Epithelial cell of esophagus (primary cell): ENCODE measurements around the gene PASK.

Experiments
- DNase-seq: peaks from one replicate; pipeline ENCODE4 v3.0.0; 2010; ENCODE audit warnings: low read depth
- H3K4me3 ChIP-seq: 2 replicates; pipeline ENCODE4 v1.5.1; 2011; ENCODE audit warnings: mild to moderate bottlenecking, low read length, control low read depth
- TF ChIP-seq, protein P1 (sequence below): IDR thresholded peaks from 2 replicates; pipeline ENCODE4 v1.5.1; 2011; ENCODE audit warnings: low read depth, mild to moderate bottlenecking, low read length, control low read depth, inconsistent platforms; ENCODE audit not compliant: insufficient read depth; ENCODE audit errors: missing control alignments

PASK gene

DNA sequence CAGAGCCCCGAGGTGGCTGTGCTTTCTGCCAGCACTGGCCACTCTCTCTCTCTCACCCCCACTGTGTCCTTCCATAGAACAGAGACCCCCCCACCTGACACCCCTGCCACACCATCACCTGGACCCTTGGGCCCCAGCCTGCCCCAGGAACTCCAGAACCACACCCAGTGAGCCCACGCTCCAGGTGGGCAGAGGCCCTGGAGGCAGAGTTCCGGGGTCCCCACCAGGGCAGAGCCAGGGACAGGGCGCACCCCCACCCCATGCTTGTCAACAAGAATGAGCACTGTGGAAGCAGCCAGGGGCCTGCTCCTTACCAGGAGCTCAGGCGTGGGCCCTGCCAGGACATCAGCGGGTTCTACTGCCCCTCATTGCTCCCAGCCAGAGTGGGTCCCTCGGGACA is 14.6 kb downstream of the PASK start:
- TF ChIP-seq, protein P1, sequence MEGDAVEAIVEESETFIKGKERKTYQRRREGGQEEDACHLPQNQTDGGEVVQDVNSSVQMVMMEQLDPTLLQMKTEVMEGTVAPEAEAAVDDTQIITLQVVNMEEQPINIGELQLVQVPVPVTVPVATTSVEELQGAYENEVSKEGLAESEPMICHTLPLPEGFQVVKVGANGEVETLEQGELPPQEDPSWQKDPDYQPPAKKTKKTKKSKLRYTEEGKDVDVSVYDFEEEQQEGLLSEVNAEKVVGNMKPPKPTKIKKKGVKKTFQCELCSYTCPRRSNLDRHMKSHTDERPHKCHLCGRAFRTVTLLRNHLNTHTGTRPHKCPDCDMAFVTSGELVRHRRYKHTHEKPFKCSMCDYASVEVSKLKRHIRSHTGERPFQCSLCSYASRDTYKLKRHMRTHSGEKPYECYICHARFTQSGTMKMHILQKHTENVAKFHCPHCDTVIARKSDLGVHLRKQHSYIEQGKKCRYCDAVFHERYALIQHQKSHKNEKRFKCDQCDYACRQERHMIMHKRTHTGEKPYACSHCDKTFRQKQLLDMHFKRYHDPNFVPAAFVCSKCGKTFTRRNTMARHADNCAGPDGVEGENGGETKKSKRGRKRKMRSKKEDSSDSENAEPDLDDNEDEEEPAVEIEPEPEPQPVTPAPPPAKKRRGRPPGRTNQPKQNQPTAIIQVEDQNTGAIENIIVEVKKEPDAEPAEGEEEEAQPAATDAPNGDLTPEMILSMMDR: no peak
- H3K4me3 ChIP-seq: no peak overlapping the region
- no peak for DNase-seq

DNA sequence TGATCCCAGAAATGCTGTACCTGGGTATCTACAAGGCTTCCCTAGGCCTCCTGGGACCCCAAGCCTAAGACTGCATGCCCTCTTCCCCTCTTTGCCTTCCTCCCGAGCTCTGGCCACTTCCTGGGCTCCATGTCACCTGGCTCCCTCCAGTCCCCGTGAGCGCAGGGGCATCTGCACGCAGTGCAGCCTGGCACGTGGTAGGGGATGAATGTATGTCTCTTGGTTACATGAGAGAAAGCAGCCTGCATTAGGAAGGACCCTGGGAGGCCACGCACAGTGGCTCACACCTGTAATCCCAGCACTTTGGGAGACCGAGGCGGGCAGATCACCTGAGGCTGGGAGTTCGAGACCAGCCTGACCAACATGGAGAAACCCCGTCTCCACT is 15.8 kb downstream of the PASK start:
- H3K4me3 ChIP-seq: no peak overlapping the region
- TF ChIP-seq, protein P1: no peak
- no peak for DNase-seq

DNA sequence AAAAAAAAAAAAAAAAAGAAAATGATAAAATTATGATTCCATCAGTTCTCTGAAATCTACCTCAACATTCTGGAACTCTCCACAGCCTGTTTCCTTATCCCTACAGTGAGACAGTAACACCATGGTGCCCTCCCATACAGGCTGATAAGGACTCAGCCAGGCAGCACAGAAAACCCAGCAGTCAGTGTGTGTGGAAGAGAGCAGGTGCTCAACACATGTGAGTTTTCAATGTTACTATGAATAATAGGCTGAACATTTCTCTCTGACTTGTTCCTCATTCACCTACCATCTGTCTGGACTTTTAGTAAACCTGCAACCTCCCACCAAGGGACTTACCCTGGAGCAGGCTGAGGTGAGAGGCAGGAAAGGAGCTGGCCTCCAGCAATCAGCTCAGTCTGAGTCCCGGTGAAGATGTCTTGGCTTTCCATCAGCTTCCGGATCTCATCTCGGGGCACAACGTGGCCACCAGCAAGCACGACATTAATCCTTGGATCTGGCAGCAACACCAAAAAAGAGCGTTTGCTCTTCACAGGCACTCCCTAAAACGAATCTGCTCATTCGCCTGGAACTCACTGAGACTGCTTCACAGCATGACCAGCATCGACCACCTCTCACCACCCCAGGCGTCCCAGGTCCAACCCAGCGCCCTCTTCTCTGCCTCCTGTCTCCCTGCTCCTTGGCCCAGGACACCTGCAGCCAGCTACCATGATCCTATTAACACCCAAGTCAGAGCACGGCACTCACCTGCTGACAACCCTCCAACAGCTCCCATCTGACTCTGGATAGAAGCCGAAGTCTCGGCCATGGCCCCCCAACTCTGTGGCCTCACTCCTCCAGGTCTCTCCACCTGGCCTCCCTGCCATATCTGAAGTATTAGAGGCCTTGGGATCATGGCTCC is 16.5 kb downstream of the PASK start:
- TF ChIP-seq, protein P1: no peak
- DNase-seq: no peak
- no peak overlapping the region for H3K4me3 ChIP-seq

DNA sequence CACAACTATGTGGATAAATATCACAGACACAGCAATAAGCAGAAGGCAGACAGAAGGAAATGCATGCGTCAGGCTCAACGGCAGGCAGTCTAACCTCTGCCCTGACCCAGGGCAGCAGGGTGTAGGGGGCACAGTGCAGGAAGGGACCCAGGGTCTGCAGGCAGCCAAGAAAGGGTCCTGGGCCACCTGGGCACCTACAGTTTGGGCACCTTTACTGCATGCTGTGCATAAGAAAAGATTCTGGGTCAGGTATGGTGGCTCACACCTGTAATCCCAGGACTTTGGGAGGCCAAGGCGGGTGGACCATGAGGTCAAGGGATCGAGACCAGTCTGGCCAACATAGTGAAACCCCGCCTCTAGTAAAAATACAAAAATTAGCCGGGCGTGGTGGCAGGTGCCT is 17.7 kb downstream of the PASK start:
- H3K4me3 ChIP-seq: no peak overlapping the region
- DNase-seq: no peak

DNA sequence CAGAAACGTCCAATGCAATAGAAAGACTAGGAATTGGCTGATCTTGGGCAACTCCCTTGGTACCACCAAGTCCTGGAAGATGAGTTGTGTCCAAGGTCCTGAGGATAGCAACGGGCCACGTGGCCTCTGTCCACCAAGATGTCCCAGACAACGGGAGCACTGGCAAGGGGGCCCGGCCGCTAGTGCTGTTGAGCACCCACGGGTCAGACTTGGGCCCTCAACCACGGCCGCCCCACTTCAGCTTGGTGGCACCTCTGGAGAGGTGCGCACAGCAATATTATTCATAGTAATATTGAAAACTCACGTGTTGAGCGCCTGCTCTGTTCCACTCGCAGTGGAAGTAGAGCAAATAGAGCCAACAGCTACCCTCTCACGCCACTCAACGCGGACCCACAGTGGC is 19.0 kb downstream of the PASK start:
- DNase-seq: no peak
- no peak overlapping the region for H3K4me3 ChIP-seq
- TF ChIP-seq, protein P1: no peak

More for the DNA sequence above, 17.7 kb downstream of the PASK start:
- TF ChIP-seq, protein P1: no peak

DNA sequence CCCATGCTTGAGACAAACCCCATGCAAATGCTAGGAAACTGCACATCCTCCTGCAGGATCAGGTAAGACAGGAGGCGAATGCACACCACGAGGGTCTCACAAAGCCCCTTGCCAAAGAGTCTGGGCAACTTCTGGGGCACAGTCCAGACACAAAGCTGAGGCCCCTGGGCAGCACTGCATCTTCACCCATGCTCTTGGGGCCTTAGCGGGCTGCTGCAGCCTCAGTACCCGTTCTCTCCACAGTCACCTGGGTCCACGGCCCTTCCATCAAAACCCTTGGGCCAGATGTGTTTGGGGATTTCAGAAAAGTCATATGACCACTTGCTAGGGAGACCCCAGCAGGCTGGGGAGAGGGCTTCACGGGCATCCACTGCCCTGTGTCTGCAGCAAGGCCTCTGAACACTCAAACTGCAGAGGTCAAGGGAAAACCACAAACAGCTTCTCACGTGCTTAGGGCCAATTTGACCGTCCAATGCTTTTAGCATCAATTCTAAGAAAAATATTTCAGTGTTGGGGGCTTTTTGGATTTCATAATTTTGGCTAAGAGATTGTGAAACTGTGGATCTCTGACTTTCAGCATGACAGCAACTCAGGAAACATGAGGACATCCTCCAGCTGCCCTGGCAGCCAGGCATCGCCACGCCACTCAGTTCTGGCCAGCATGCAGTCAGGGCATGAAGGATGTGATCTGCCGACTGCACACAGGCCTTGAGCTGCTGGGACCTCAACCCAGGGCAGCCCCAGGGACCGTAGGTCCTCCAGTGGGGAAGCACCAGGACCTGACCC is 20.0 kb downstream of the PASK start:
- no peak overlapping the region for H3K4me3 ChIP-seq
- no peak for DNase-seq
- TF ChIP-seq, protein P1: no peak

DNA sequence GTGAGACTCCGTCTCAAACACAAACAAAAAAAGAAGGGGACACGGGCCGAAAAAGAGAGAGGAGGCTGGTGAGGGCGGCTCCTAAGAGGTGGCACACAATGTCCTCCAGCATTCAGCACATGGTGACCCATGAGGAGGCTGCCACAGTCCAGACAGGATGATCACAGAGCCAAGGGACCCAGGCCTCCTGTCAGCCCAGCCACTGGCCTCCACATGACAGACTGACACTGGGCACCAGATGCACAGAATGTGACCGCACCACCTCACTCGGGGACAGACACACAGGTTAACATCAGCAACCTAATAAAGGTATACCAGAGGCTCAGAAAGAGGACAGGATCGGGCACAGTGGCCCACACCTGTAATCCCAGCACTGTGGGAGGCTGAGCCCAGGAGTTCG is 21.0 kb downstream of the PASK start:
- TF ChIP-seq, protein P1: no peak
- no peak overlapping the region for H3K4me3 ChIP-seq
- DNase-seq: no peak
